SH-SY5Y (cell line): ENCODE results near the gene SNRNP70.

Source experiments
- GATA2 ChIP-seq: IDR thresholded peaks from 2 replicates; pipeline ENCODE4 v1.6.1; 2011; ENCODE audit warnings: mild to moderate bottlenecking, low read depth, low read length
- GATA3 ChIP-seq: IDR thresholded peaks from 2 replicates; pipeline ENCODE4 v1.6.1; 2011; ENCODE audit warnings: low read depth, mild to moderate bottlenecking, low read length, moderate library complexity

SNRNP70 gene

DNA sequence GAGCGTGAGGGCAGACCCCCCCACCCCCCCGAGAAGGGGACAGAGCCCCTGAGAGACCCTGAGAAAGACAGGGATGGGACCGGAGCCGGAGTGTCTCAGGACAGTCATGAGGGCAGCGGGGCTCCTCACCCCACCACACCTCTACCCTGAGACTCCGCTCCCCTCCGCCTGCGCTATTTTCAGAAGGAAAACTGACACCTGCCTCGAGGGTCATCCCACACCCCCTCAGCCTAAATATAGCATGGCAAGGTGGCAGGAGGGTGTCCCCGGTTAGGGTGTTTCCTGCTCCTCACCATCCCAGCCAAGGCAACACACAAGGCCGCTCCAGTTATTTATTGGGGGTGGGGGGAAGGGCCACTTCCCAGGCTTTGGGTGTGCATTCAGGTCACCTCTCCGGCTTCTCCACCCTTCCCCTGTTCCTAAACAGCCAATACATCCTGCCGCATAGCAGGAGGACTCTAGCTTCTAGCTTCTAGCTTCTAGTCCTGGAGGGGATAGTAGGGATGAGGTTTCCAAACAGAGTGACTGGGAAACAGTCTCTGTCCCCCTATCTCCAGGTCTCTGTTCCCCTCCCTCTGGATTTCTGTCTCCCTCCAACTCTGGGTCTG, 19.2 kb upstream of the SNRNP70 start:
- TF ChIP-seq GATA3: no peak
- no peak for TF ChIP-seq GATA2

DNA sequence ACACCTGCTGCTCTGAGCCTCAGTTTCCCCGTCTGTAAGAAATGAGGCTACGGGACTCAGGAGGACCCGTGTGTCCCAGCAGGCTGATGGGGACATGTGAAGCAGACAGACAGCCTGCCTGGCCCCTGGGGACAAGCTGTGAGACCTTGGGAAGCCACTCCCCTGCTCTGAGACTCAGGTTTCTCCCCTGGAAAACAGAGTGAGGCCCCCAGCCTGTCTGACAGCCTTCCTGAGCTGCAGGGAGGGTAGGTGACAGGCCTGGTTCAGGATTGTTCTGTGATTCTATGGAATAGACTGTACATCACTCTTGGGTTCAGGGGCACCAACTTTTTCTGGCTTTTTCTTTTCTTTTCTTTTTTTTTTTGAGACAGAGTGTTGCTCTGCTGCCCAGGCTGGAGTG, 17.7 kb upstream of the SNRNP70 start:
- TF ChIP-seq GATA3 (no peak), GATA2 (no peak)

DNA sequence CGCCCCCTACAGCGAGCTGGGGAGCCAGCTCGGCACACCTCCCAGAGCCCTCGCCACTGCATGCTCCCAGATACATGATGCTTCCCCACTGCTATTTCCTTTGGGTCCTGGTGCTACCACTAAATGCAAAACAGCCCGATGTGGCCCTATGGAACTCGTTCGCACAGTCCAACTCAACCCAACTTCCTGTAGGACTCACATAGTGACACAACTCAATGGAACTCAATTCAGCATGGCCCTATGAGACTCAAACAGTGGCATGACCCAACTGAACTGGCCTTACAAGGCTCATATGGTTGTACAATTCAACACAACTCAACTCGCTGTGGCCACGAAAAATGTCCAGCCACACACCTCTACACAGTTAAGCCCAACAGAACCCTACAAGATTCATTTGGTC, 16.2 kb upstream of the SNRNP70 start:
- TF ChIP-seq GATA2: no peak
- no peak for TF ChIP-seq GATA3

- TF ChIP-seq GATA3: no peak
- no peak for TF ChIP-seq GATA2
Observed at GRCh38 chr19:49070416-49070815, 14.8 kb upstream of the SNRNP70 start.

DNA sequence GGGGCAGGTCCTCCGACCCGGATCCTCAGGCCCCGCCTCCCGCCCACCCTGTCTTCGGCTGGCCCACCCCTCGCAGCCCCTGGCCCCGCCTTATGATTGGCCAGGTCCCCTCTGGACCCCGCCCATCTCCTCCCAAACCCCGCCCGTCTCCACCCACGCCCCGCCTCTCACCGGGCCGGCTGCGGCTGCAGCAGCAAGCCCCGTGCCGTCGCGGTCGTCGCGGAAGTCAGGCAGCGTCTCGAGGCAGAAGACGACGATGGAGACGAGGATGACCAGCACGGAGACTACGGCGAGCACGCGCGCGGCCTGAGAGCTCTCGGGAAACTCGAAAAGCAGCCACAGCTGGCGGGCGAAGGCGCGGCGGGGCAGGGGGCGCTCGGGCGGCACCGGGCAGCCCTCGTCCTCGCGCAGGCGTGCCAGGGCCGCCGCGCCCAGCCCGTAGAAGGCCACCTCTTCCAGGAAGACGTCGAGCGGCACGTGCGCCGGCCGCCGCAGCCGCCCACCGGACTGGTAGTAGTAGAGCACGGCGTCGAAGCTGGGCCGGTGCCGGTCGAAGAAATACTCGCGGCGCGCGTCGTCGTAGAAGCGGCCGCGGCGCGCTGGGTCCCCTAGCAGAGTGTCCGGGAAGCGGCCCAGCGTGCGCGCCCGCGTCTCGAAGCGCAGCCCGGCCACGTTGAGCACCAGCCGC, 13.2 kb upstream of the SNRNP70 start:
- TF ChIP-seq GATA2 (no peak), GATA3 (no peak)

- no peak for TF ChIP-seq GATA2
- TF ChIP-seq GATA3: no peak
Observed at GRCh38 chr19:49073514-49074378, 11.5 kb upstream of the SNRNP70 start.

DNA sequence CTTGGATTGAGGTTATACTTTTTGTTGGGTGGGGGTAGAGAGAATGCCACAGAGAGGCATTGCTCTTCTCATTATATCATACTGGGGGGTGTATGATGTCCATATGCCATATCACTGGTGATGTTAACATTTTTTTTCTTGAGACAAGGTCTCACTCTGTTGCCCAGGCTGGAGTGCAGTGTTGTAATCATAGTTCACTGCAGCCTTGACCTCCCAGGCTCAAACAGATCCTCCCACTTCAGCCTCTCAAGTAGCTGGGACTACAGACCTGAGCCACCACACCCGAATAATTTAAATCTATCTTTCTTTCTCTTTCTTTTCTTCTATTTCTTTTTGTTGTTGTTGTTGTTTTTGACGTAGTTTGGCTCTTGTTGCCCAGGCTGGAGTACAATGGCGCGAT, 4.9 kb upstream of the SNRNP70 start:
- TF ChIP-seq GATA2 (no peak), GATA3 (no peak)

DNA sequence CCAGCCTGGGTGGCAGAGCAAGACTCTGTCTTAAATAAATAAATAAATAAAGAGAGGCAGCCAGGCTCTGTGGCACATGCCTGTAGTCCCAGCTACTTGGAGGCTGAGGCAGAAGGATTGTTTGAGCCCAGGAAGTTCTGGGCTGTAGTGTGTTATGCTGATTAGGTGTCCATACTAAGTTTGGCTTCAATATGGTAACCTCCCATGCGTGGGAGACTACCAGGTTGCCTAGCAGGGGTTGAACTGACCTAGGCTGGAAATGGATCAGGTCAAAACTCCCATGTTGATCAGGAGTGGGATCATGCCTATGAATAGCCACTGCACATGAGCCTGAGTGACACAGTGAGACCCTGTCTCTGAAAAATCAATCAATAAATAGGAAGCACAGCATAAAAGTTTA, 4.0 kb upstream of the SNRNP70 start:
- no peak for TF ChIP-seq GATA2
- TF ChIP-seq GATA3: no peak

- TF ChIP-seq GATA2 (peak; percentile 50; the same call in 1 of the 2 replicates), GATA3 (no peak)
Observed at GRCh38 chr19:49084206-49085019, 838 bp upstream of the SNRNP70 start.

GRCh38 chr19:49085868-49086232, 599 bp downstream of the SNRNP70 start:
- TF ChIP-seq GATA3: no peak
- no peak for TF ChIP-seq GATA2

GRCh38 chr19:49086296-49086695, 1.0 kb downstream of the SNRNP70 start:
- TF ChIP-seq GATA3 (no peak), GATA2 (no peak)

DNA sequence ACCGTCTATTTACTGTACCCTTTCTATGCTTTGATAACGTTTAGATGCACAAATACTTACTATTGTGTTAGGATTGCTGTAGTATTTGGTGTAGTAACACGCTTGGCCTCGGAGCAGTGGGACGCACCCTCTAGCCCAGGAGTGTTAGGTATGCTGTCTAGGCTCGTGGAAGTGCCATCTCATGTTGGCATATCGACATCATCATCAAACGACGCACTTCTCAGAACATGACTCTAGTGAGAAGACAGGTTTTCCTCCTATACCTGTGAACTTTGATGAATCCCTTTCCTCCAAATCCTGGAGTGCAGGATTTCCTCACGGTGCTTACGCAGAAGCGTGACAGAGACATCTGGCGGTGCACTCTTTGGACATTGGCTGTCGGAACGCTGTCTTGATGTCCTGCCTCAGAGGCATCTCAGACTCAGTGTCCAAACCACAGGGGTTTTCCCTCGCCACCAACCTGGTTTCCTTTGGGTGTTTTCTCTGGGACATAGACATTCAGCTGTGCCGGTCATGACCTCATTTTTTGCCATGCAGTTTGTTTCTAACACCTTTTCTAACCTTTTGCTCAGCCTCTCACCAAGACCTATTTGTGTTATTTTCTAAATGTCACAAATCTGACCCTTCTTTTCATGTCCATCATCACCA, 6.3 kb downstream of the SNRNP70 start:
- no peak for TF ChIP-seq GATA2
- no peak for TF ChIP-seq GATA3

DNA sequence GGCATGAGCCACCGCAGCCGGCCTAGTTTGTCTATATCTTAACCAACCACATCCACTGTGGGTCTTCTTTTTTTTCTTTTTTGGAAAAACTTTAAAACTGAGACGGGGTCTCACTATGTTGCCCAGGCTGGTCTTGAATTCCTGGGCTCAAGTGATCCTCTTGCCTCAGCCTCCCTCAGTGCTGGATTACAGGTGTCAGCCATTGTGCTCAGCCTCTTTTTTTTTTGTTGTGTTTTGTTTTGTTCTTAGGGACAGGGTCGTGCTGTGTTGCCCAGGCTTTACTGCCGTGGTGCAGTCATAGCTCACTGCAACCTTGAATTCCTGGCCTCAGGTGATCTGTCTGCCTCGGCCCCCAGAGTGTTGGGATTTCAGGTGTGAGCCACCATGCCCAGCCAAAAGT, 7.4 kb downstream of the SNRNP70 start:
- TF ChIP-seq GATA3 (no peak), GATA2 (no peak)
